ENCODE data around the gene CNOT3.
"Not testable (repeated sequence)": the region's sequence is repeated elsewhere in the genome, so short reads cannot be mapped to it uniquely, and the experiment has no call there.

The CNOT3 gene

DNA sequence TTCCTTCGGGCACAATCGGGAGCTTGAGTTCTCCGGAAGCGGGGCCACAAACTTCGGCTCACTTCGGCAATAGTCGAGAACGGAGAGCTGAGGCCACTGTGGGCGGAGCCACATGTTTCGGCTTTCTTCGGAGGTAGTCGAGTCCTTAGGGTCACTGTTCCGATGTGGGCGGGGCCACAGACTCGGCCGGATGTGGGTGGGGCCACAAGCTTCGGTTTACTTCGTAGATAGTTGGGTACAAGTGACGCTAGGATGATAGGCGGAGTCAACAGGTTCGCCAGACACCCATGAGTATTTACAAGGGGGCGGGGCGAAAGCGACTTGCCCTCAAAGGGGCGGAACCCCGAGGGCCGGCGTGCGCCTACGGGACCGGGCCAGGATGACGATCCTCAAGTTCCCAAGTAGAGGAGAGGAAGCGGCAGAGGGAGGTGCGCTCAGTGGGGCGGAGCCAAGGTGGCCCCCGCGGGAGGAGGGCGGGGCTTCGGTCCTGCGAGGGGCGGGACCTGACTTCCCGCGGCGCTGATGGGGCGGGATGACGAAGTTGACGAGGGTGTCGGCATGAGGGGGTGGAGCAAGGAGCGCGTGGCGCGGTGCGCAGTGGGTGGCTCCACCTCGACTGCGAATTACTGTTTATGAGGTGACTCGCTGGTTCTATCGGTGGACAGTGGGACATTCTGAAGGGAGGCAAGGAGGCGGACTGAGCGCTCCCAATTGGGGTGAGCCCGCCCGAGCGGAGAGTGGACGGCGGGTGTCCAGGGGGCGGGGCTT, 52.4 kb downstream of the CNOT3 start:
- TF ChIP-seq, protein P1, sequence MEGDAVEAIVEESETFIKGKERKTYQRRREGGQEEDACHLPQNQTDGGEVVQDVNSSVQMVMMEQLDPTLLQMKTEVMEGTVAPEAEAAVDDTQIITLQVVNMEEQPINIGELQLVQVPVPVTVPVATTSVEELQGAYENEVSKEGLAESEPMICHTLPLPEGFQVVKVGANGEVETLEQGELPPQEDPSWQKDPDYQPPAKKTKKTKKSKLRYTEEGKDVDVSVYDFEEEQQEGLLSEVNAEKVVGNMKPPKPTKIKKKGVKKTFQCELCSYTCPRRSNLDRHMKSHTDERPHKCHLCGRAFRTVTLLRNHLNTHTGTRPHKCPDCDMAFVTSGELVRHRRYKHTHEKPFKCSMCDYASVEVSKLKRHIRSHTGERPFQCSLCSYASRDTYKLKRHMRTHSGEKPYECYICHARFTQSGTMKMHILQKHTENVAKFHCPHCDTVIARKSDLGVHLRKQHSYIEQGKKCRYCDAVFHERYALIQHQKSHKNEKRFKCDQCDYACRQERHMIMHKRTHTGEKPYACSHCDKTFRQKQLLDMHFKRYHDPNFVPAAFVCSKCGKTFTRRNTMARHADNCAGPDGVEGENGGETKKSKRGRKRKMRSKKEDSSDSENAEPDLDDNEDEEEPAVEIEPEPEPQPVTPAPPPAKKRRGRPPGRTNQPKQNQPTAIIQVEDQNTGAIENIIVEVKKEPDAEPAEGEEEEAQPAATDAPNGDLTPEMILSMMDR (IDR thresholded peaks at IDR 0.05; ENCODE audit: control insufficient read depth, extremely low read depth, insufficient read depth), result no peak
- H3K4me3 ChIP-seq (ENCODE audit: low read depth, low read length), result peak overlapping the region; percentile 89
- DNase-seq (ENCODE audit: low read depth), result peak; percentile 99

DNA sequence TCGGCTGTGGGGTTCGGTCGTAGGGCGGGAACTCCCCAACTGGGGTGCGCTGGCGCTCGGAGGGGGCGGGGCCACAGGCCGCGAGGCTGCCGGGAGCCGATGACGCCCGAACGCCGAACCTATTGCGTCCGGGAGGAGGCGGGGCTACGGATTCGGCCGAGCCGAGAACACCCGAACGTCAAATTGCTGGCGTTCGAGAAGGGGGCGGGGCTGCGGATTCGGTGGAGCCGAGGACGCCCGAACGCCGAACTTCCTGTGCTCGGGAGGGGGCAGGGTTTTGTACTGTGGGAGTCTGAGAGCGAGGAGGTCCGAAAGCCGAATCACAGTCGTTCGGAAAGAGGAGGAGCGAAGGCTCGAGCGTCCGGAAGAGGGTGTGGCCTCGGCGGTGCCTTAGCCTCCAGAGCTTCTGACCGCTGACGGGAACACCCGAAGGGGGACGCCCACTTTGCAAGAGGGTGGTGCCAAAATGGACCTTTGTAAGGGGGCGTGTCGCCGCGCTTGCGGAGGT, 53.0 kb downstream of the CNOT3 start:
- peak overlapping the region; percentile 83 for H3K4me3 ChIP-seq (ENCODE audit: low read depth, low read length)
- peak; percentile 99 for DNase-seq (ENCODE audit: low read depth)
- TF ChIP-seq, protein P1 (IDR thresholded peaks at IDR 0.05; ENCODE audit: control insufficient read depth, extremely low read depth, insufficient read depth), result no peak

DNA sequence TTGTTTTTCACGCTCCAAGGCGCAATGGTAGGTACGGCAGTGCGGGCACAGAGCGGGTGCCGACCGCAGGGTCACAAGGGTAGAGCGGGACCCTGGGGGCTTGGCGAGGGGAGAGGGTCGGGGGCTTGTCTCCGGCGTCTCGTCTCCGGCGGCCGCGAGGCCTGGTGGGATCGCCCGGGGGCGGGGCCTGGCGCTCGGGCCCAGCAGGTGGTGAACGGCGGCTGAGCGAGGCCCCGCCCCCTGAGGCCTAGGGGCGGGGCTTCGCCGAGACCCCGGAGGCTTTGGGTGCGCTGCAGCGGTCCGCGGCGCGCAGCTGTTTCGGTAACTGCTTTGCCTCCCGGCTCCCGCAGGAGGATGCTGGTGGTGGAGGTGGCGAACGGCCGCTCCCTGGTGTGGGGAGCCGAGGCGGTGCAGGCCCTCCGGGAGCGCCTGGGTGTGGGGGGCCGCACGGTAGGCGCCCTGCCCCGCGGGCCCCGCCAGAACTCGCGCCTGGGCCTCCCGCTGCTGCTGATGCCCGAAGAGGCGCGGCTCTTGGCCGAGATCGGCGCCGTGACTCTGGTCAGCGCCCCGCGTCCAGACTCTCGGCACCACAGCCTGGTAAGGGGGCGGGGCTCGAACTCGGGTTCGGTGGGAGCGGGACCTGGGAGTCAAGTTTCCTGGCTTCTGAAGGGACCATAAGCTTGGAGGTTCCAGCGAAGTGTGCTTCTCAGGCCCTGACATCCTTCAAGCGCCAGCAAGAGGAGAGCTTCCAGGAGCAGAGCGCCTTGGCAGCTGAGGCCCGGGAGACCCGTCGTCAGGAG, 53.6 kb downstream of the CNOT3 start, which contains the start of gene TSEN34:
TSEN34 (plus strand) TSS at position 298 of the 800 bp plus-strand sequence; CDS start at position 355, 57 bp downstream.
- no peak for DNase-seq (ENCODE audit: low read depth)
- TF ChIP-seq, protein P1 (IDR thresholded peaks at IDR 0.05; ENCODE audit: control insufficient read depth, extremely low read depth, insufficient read depth), result no peak
- peak within 1 kb of the TSS; percentile 83 for H3K4me3 ChIP-seq (ENCODE audit: low read depth, low read length)

DNA sequence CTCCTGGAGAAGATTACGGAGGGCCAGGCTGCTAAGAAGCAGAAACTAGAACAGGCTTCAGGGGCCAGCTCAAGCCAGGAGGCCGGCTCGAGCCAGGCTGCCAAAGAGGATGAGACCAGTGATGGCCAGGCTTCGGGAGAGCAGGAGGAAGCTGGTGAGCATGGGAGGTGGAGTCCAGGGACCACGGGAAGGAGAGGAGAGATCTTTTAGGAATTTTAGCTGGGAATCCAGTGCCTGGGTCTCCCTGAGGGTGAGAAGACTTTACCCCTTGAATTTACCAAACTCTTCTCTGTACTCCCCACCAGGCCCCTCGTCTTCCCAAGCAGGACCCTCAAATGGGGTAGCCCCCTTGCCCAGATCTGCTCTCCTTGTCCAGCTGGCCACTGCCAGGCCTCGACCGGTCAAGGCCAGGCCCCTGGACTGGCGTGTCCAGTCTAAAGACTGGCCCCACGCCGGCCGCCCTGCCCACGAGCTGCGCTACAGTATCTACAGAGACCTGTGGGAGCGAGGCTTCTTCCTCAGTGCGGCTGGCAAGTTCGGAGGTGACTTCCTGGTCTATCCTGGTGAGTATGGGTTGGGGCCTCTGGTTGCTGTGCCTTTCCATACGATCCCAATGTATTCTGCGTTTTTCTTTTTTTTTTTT, 54.4 kb downstream of the CNOT3 start:
- H3K4me3 ChIP-seq (ENCODE audit: low read depth, low read length), result peak overlapping the region; percentile 83
- TF ChIP-seq, protein P1 (IDR thresholded peaks at IDR 0.05; ENCODE audit: control insufficient read depth, extremely low read depth, insufficient read depth), result no peak
- DNase-seq (ENCODE audit: low read depth), result no peak

DNA sequence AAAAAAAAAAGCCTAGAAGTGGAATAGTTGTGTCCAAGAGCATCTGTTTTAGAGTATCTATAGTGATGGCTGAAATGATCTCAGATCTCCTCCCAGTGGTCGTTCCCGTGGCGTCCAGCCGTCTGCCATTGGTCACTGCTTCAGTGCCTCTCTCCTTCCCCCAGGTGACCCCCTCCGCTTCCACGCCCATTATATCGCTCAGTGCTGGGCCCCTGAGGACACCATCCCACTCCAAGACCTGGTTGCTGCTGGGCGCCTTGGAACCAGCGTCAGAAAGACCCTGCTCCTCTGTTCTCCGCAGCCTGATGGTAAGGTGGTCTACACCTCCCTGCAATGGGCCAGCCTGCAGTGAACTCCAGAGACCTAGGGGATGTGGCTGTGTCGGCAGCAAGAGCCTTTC, 55.4 kb downstream of the CNOT3 start:
- TF ChIP-seq, protein P1 (IDR thresholded peaks at IDR 0.05; ENCODE audit: control insufficient read depth, extremely low read depth, insufficient read depth), result no peak
- no peak for DNase-seq (ENCODE audit: low read depth)
- H3K4me3 ChIP-seq (ENCODE audit: low read depth, low read length), result no peak overlapping the region

DNA sequence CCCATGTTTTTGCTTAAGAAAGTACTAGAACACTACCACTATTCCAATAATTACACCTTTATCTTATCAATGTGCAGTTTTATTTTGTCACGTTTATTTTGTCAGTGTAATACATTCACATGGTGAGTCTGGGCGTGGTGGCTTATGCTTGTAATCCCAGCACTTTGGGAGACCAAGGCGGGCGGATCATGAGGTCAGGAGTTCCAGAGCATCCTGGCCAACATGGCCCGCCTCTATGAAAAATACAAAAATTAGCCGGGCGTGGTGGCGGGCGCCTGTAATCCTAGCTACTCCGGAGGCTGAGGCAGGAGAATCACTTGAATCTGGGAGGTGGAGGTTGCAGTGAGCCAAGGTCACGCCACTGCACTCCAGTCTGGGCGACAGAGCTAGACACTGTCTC, 56.9 kb downstream of the CNOT3 start:
- not testable (repeated sequence) for H3K4me3 ChIP-seq (ENCODE audit: low read depth, low read length); DNase-seq (ENCODE audit: low read depth)

DNA sequence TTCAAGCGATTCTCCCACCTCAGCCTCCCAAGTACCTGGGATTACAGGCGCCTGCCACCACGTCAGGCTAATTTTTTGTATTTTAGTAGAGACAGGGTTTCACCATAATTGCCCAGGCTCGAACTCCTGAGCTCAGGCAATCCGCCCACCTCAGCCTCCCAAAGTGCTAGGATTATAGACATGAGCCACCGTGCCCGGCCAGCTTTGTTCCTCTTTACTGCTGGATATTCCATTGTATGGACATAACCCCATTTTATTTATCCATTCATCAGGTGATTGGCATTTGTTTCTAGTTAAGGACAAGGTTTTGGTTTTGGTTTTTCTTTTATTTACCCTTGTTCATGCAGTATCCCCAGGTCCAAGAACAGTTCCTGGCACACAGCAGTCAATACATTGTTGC, 59.0 kb downstream of the CNOT3 start:
- DNase-seq (ENCODE audit: low read depth), result no peak
- H3K4me3 ChIP-seq (ENCODE audit: low read depth, low read length), result no peak overlapping the region
- TF ChIP-seq, protein P1 (IDR thresholded peaks at IDR 0.05; ENCODE audit: control insufficient read depth, extremely low read depth, insufficient read depth), result no peak
